AML-193 (cell line): ENCODE data around the gene PNMA3.
A peak's percentile ranks its signal among the peaks of the same experiment; 100 is the strongest.
"Not testable (repeated sequence)": the region's sequence is repeated elsewhere in the genome, so short reads cannot be mapped to it uniquely, and the experiment has no call there.

Experiments
- DNase-seq, 2 experiments: peaks; one replicate each; lab custom pipeline; 2025; lab: John Stamatoyannopoulos, UW

The PNMA3 gene, protein sequence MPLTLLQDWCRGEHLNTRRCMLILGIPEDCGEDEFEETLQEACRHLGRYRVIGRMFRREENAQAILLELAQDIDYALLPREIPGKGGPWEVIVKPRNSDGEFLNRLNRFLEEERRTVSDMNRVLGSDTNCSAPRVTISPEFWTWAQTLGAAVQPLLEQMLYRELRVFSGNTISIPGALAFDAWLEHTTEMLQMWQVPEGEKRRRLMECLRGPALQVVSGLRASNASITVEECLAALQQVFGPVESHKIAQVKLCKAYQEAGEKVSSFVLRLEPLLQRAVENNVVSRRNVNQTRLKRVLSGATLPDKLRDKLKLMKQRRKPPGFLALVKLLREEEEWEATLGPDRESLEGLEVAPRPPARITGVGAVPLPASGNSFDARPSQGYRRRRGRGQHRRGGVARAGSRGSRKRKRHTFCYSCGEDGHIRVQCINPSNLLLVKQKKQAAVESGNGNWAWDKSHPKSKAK

DNA sequence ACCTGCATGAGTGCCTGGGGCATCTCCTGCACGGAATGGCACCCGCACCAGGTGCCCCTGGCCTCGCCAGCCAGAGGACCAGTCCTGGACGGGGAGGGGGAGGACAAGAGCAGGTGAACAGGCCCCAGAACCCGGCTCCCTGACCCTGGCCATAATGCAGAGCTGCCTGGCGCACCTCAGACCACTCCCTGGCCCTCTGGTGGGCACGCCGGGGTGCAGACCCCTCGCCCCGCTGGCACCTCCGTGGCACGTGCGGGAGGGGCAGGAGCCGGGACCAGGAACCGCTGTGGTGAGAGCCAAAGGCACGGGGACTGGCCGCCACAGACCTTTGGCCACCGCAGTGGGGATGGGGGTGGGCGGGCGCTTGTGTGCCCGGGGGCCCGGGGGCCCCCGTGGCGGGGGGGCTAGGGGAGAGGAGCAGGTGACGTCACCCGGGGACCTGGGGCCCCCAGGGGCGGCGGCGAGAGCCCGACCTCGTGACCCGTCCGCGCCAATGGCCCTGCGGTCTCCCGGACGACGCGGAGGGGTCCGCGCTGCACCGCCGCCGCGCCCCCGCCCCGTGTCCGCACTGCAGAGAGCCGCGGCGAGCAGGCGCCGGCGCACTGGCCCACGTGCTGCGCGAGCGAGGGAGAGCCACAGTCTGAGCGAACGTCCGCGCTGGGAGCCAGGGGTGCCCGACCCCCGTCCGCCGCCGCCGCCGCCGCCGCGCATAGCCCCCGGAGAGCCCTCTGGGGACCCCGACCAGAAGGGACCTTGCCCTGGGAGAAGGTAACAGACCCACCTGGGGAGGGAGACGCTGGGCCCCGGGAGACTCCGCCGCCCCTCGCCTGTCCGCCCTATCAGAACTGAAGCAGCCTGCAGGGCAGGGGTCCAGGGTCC lies at the start of gene PNMA3:
Gene PNMA3 (plus strand): TSS at position 600 of the 879 bp plus-strand sequence. CDS start 586 bp downstream, outside the sequence.
- DNase-seq = no peak

DNA sequence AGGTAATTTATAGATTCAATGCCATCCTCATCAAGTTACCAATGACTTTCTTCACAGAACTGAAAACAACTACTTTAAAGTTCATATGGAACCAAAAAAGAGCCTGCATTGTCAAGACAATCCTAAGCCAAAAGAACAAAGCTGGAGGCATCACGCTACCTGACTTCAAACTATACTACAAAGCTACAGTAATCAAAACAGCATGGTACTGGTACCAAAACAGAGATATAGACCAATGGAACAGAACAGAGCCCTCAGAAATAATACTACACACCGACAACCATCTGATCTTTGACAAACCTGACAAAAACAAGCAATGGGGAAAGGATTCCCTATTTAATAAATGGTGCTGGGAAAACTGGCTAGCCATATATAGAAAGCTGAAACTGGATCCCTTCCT lies 39.1 kb upstream of the PNMA3 start:
- not testable (repeated sequence) for DNase-seq

DNA sequence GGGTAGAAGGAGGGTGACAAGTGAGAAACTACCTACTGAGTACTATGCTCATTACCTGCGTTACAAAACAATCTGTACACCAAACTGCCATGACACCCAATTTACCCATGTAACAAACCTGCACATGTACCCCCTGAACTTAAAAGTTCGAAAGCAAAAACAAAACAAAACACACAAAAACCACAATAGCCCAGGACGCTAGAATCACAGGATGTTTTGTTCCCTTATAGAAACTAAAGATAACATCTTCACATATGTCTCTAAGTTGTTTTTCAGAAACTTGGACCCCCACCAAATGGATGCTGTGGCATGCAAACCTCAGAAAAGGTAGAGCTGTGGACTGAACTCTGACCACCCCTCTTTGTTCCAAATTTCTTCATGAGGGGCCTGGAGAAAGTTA lies 37.1 kb upstream of the PNMA3 start:
- no peak for DNase-seq

DNA sequence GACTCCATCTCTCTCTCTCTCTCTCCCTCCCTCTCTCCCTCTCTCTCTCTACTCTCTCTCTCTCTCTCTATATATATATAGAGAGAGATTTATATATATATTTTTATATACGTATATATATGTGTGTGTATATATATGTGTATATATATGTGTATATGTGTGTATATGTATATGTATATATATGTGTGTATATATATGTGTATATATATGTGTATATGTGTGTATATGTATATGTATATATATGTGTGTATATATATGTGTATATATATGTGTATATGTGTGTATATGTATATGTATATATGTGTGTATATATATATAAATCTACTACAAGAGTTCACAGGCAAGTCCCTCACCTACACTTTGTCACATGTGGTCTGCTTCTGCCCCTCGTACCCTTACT lies 29.8 kb upstream of the PNMA3 start:
- DNase-seq = not testable (repeated sequence)

DNA sequence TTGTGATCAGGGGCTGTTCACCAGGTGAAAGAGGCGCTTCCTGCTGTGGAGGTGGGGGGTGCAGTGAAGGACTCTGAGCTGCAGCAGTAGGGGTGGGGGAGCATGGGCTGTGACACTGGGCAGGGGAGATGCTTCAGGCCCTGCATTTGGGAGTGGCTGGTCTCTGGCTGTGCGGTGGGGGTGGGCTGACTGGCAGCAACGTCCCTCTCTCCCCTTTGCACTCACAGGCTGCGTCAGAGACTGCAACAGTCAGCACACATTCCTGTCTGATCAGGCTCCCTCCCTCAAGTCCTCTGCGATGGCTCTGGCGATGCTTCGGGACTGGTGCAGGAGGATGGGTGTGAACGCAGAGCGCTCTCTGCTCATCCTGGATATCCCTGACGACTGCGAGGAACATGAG lies 27.8 kb upstream of the PNMA3 start:
- not testable (repeated sequence) for DNase-seq

DNA sequence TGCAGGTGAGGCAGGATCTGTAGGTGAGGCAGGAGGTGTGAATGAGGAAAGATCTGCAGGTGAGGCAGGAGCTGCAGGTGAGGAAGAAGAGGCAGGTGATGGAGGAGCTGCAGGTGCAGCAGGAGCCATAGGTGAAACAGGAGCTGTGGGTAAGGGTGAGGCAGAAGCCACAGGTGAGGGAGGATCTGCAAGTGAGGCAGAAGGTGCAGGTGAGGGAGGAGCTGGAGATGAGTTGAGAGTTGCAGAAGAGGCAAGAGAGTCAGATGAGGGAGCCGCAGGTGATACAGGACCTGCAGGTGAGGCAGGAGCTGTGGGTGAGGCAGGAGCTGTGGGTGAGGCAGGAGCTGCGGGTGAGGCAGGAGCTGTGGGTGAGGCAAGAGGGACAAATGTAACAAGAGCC lies 27.1 kb upstream of the PNMA3 start:
- DNase-seq = no peak

DNA sequence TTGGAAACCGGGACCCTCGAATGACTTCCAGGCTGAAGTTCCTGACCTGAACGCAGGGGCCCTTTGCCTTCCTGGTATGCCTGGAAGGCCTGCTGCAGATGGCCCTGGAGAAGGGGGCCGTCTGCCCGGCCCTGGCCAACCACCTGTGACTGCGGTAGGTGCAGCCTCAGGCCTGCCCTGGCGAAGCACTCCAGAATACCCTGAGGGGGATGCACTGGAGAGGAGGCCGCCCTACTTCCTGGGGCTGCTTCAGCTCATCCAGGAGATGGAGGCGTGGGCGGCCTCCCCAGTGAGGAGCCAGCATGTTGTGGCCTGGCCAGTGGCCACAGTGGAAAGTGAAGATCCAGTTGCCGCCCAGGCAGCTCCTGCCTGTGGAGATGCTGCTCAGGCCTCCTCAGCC lies 26.4 kb upstream of the PNMA3 start:
- no peak for DNase-seq

DNA sequence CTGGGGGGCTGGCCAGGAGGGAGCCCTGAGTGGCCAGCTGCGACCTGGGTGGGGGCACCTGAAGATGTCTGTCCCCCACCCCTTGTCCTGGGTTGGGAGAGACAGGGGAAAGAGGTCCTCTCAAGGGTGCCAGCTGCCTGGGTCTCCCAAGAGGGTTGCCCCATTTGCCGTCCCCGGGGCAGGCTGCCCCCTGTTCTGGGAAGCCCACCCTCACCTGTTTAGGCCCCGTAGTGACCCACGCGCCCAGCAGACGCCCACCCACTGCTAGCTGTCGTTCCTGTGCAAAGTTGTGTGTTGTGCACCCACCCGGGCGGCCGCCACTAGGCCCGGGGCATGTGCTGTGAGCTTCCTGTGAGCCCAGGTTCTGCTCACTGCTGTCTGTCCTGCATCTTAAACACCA lies 25.5 kb upstream of the PNMA3 start:
- no peak for DNase-seq

DNA sequence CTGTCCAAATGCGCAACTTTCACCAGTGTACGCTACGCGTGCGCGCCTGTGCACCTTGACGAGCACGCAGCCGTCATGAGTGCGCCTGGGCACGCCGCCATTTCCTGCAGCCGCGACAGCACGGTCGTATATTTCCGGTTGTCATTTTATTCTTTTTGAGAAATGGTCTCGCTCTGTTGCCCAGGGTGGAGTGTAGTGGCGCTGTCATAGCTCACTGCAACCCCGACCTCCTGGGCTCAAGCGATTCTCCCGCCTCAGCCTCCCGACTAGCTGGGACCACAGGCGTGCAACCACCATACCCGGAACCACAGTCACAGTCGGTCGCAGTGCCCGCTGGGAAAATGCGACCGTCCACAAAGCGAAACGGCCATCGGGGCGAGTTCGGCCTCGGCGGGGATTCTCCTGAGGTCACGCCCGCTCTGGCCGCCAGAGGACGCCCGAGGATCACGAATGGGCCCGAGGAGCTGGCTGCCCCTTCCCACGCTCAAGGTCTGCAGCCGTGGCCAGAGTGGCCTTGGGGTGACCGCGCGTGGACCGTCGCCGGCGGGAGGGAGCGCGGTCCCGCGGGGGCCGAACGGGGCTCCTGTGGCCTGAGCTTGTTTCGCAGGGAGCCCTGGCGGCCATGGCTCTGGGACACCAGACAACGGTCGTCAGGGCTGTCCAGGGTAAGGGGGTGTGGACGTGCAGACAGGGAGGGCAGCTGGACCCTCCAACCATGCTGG lies 23.7 kb upstream of the PNMA3 start:
- DNase-seq = peak; percentile 14 to 27

DNA sequence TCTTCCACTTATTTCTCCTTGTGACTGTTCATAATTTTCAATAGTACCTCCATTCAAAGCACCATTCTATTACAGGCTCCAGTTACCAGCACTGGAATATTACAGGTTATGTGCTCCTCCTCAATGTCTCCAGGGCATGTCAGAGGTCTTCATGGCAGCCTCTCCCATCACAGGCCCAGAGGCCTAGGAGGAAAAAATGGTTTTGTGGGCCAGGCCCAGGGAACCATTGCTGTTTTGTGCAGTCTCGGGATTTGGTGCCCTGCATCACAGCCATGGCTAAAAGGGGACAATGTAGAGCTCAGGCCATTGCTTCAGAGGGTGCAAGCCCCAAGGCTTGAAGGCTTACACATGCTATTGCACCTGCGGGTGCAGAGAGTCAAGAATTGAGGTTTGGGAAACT lies 7.2 kb upstream of the PNMA3 start:
- DNase-seq = no peak

DNA sequence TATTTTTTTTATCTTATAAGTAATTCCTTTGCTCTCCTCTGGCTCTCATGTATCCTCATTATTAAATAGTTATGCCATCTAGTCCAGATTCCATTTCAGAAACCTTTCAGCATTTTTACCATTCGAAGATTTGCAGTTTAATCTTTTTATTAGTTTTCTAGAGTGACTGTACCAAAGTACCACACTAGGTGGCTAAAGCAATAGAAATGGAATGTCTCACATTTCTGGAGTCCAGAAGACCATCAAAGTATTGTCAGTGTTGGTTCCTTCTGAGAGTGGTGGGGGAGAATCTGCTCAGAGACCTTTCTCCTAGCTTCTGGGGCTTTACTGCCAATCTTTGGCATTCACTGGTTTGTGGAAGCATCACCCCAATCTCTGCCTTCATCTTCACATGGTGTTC lies 3.7 kb upstream of the PNMA3 start:
- no peak for DNase-seq

DNA sequence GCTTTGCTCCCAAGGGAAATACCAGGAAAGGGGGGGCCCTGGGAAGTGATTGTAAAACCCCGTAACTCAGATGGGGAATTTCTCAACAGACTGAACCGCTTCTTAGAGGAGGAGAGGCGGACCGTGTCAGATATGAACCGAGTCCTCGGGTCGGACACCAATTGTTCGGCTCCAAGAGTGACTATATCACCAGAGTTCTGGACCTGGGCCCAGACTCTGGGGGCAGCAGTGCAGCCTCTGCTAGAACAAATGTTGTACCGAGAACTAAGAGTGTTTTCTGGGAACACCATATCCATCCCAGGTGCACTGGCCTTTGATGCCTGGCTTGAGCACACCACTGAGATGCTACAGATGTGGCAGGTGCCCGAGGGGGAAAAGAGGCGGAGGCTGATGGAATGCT lies 1.0 kb downstream of the PNMA3 start:
- no peak for DNase-seq

DNA sequence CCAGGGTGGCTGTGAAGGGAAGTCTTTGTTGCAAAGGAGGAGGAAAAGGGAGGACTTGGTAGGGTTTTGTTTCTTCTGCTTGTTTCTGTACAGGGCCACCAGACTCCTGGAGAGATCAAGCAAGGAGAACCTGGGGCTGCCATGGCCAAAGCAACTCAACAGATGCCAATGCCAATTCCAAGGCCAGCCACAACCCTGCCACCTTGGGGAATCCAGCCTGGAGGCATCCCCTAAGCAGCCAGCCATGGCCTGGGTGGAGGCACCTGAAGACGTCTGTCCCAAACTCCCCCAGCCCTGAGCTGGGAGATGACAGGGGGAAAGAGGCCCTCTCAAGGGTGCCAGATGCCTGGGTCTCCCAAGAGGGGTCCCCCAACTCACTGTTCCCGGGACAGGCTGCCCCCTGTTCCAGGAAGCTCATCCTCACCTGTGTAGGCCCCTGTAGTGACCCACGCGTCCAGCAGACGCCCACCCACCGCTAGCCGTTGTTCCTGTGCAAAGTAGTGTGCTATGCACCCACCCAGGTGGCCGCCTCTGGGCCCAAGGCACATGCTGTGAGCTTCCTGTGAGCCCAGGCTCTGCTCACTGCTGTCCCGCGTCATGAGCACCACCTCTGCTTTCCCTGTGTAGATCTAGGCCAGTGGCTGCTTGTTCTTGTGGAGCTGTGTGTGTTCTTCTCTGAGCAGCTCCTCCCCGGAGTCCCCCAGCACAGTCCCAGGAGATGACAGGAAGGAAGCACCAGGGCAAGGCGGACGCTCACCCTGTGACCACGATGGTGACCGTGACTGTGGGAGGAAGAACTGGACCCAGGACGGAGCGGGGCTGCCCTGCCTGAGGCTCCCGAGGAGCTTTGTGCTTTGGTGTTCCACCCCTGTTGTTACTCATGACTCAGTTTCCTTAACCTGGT lies 3.2 kb downstream of the PNMA3 start:
- DNase-seq = no peak

DNA sequence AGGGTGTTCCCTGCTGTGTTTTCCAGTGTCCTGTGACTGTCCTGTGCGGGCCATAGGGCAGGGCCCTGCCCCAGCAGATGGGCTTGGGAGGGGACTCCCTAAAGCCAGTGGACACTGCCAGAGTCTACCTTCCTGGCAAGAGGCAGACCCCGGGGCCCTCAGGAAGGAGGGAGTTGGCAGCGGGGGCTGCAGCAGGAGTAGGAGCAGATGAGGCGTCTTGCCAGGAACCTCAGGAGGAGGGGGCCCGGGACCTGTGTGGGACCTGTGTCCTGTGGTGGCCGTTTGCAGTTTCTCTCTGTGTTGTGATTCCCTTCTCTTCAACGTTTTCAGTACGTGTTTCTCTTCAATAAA lies 3.8 kb downstream of the PNMA3 start:
- DNase-seq = no peak

DNA sequence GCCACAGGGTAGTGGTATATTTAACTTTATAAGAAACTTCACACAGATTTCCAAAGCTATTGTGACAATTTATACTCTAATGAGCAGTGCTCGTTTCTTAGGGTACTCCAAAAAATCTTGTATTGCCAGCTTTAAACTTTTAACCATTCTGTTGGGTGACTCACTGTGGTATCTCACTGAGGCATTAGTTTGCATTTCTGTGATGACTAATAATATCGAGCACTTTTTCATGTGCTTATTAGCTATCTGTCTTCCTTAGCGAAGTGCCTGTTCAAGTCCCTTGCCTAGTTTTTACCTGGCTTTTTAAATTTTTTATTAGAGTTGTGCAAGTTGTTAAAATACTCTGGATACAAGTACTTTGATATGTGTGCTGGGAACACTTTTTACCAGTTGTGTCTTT lies 5.5 kb downstream of the PNMA3 start:
- no peak for DNase-seq

DNA sequence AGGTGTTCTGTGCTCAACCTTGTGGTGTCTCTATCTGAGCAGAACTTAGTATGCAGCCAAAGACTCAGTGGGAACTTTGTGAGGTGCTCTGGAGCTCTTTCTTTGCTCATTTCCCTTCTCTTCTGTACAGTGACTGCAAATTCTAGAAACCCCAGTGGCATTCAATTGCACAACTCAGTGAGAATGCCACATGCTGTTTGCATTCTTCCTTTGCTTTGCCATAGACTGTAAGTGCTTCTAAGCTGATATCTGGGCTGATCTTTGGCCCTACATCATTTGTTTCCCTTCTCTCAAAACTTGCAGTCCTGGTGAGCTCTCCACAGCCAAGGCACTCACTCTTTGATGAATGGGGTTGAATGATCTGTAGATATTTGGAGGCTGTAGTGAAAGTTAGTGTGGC lies 7.0 kb downstream of the PNMA3 start:
- no peak for DNase-seq

DNA sequence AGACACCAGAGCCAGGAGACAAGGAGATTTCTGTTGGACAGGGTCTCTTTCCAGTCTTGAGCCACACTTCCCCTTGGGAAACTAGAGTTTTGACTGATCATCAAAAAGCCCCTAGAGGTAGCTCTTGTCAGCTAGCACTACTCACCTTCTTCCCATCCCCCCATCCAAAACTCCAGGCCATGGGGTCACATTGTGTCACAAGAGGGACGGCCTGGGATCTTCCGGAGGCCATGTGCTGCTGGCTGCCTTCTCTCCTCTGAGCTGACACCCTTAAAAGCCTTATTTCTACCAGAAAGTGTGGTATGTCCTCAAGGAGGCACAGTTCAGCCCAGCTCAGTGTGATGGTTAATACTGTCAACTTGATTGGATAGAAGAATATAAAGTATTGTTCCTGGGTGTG lies 7.8 kb downstream of the PNMA3 start:
- DNase-seq = no peak

DNA sequence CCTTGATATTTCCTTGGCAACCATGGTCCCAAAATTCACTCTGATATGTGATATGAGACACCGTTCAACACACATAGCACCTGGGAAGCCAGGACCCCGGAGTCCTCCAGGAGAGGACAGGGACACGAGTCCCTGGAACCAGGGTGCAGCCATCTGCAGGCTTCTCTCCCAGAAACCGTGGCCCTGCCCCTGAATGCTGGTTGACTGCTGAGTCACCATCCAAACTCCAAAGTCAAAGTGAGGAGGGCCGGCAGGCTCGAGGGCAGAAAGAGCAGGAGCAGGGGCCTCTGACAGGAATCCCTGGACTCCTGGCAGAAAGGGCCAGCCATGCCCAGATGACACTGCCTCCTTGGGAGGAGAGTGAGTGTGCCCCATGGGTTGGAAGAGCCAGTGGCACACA lies 9.1 kb downstream of the PNMA3 start:
- no peak for DNase-seq

DNA sequence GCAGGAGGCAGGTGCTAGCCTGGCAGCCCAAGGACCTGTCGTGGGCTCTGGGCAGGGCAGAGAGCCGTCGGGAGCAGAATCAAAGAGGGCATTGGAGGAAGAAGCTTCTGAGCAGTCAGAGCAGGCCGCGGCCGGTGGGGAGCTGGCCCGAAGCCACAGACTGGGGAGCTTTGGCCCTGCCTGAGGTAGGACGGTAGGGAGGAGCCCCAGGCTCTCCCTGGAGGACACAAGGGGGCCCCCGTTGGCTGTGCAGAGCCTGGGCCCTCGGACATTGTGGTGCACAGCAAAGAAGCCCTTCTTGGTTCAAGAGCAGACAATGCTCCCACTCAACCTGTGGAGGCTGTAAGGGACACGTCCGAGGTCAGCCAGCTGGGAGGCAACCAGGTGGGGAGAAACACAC lies 10.1 kb downstream of the PNMA3 start:
- DNase-seq = not testable (repeated sequence)

DNA sequence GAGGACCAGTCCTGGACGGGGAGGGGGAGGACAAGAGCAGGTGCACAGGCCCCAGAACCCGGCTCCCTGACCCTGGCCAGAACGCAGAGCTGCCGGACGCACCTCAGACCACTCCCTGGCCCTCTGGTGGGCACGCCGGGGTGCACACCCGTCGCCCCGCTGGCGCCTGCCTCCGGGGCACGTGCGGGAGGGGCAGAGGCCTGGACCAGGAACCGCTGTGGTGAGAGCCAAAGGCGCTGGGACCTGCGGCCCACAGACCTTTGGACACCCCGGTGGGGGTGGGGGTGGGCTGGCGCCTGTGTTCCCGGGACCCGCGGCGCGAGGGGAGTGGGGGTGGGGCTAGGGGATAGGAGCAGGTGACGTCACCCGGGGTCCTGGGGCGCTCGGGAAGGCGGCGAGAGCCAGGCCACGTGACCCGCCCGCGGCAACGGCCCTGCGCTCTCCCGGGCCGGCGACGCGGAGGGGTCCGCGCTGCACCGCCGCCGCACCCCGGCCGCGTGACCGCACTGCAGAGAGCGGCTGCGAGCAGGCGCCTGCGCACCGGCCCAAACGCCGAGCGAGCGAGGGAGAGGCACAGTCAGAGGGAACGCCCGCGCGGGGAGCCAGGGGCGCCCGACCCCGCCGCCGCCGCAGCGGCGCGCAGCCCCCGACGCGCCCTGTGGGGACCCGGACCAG lies 15.8 kb downstream of the PNMA3 start, which contains the start of gene PNMA6A:
Gene PNMA6A (plus strand): TSS at position 546 of the 675 bp plus-strand sequence. CDS start 609 bp downstream, outside the sequence.
- not testable (repeated sequence) for DNase-seq

DNA sequence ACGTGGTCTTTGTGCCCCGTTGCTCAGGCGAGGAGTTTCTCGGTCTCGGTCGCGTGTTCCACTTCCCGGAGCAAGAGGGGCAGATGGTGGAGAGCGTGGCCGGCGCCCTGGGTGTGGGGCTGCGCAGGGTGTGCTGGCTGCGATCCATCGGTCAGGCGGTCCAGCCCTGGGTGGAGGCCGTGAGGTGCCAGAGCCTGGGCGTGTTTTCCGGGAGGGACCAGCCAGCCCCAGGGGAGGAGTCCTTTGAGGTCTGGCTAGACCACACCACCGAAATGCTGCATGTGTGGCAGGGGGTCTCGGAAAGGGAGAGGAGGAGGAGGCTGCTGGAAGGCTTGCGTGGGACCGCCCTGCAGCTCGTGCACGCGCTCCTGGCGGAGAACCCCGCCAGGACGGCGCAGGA lies 17.1 kb downstream of the PNMA3 start:
- DNase-seq = not testable (repeated sequence)
